Muscle of leg (tissue), 11 donors: ENCODE measurements around the gene CCSER1. TPM values are rescaled to one million over a fixed set of nuclear protein-coding genes. Genes with fewer than 3 reads are reported as not detected.
"Not testable (repeated sequence)": the region's sequence is repeated elsewhere in the genome, so short reads cannot be mapped to it uniquely, and the experiment has no call there.

ENCODE experiments used
- DNase-seq: peaks from one replicate; pipeline ENCODE4 v3.0.0; 2013
- H3K27ac ChIP-seq: one replicate; pipeline ENCODE4 v1.5.1; 2013; ENCODE audit warnings: mild to moderate bottlenecking, low read length, control low read depth
- H3K27me3 ChIP-seq: one replicate; pipeline ENCODE4 v1.6.1; 2013; ENCODE audit warnings: low read length; ENCODE audit not compliant: control insufficient read depth, insufficient read depth
- H3K36me3 ChIP-seq: one replicate; pipeline ENCODE4 v1.6.1; 2013; ENCODE audit warnings: low read length; ENCODE audit not compliant: control insufficient read depth, insufficient read depth
- H3K4me1 ChIP-seq: one replicate; pipeline ENCODE4 v1.6.1; 2013; ENCODE audit warnings: low read length; ENCODE audit not compliant: control insufficient read depth, insufficient read depth
- H3K4me3 ChIP-seq: one replicate; pipeline ENCODE4 v1.5.1; 2013; ENCODE audit warnings: low read length, control low read depth
- H3K9me3 ChIP-seq: replicated peaks from 2 replicates; pipeline ENCODE4 v1.6.1; 2013; ENCODE audit warnings: low read depth, low read length; ENCODE audit not compliant: control insufficient read depth
- WGBS: methylation state at CpG from one replicate; pipeline ENCODE4 v1.1.5; 2013; ENCODE audit warnings: missing lambda C conversion rate; ENCODE audit not compliant: insufficient coverage; 5-methylcytosine and 5-hydroxymethylcytosine counted together
- polyA plus RNA-seq, 8 donors: library from polyadenylated mRNA; unstranded; fragments of 120-200 nt; gene quantifications; one replicate each; pipeline versions ENCODE4 v1.2.1 to v1.2.3, GENCODE V29; 2013; ENCODE audit warnings: inconsistent platforms in 1 of 8, low replicate concordance in 1 of 8; ENCODE audit not compliant: insufficient read length in 8 of 8, insufficient read depth in 1 of 8
- total RNA-seq: library from RNA; stranded (reverse); fragments of 120-200 nt; gene quantifications from one replicate; pipeline ENCODE4 v1.2.4, GENCODE V29; 2013

The CCSER1 gene
- total and polyA plus RNA-seq, 9 donors: 0.26 to 1.2 (median 0.41) TPM

DNA sequence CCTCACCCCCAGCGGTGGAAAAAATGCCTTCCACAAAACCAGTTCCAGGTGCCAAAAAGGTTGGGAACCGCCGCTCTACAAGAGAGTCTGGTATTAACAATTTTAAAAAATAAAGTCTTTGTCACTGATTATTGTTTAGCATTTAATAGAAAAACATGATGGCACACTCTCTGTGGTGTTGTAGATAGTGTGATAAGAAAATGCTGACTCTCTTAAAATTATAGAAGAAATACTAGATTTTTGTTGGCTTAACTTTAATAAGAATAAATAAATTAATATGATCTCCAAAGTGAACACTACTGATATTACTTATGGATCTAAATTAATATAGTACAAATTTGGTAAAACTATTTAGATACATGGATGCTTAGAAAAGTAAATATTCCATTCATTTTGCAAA lies 943.5 kb downstream of the CCSER1 start:
- Histone ChIP-seq H3K27me3 (no peaks in the 10 kb centered on the region), H3K27ac (no peak overlapping the region), H3K9me3 (no peaks in the 10 kb centered on the region), H3K36me3 (no peaks in the 10 kb centered on the region), H3K4me3 (no peak overlapping the region), H3K4me1 (no peaks in the 10 kb centered on the region)
- no peak for DNase-seq
- no CpG with 5 or more reads among the region's 3 CpGs for WGBS

DNA sequence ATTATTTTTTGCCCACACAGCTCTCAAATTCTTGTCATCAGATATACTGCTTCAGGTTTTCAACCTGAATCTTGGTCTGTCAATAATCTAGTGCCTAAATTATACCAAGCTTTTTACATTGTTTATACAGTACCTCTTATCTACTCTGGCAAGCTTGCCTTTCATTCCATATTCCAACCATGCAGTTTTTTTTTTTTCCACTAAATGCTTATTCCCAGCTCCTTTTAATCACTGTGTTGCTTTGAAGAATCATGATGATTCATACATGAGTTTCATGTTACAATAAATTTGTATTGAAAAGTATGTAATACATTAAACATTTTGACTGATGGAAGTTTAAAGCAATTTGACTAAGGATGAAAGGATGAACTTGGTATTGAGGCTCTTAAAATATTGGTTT lies 949.0 kb downstream of the CCSER1 start:
- Histone ChIP-seq H3K36me3 (no peaks in the 10 kb centered on the region), H3K4me3 (no peak overlapping the region), H3K9me3 (no peaks in the 10 kb centered on the region), H3K27me3 (no peaks in the 10 kb centered on the region), H3K27ac (no peak overlapping the region), H3K4me1 (no peaks in the 10 kb centered on the region)
- DNase-seq: no peak

GRCh38 chr4:91085961-91086360 lies 958.8 kb downstream of the CCSER1 start:
- H3K9me3 ChIP-seq: no peaks in the 10 kb centered on the region
- no peaks in the 10 kb centered on the region for H3K36me3 ChIP-seq
- no peak for DNase-seq
- no peak overlapping the region for H3K27ac ChIP-seq
- H3K4me3 ChIP-seq: no peak overlapping the region
- 83% methylated on average over 2 of the region's 2 CpGs for WGBS
- no peaks in the 10 kb centered on the region for H3K4me1 ChIP-seq
- no peaks in the 10 kb centered on the region for H3K27me3 ChIP-seq

DNA sequence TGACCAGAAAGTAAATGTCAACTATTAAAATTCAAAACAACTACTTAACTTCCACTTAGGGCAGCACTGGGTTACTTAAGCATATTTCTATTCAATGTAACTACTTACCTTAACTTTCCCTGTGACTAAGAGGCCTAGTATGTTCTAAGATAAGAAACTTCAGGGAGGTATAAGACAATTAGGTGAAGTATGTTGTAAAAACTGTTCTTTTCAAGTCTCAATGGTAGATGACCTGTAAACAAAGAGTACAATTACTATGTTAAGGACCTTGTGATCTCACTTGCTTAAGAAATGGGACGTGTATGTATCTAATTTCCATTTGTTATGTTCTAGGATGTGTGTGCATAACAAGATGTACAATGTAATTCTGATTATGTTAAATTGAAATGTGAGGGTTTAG lies 960.5 kb downstream of the CCSER1 start:
- Histone ChIP-seq H3K4me3 (no peak overlapping the region), H3K27ac (no peak overlapping the region), H3K27me3 (no peaks in the 10 kb centered on the region), H3K36me3 (no peaks in the 10 kb centered on the region), H3K4me1 (no peaks in the 10 kb centered on the region), H3K9me3 (no peaks in the 10 kb centered on the region)
- no CpG with 5 or more reads among the region's 1 CpG for WGBS
- DNase-seq: no peak

DNA sequence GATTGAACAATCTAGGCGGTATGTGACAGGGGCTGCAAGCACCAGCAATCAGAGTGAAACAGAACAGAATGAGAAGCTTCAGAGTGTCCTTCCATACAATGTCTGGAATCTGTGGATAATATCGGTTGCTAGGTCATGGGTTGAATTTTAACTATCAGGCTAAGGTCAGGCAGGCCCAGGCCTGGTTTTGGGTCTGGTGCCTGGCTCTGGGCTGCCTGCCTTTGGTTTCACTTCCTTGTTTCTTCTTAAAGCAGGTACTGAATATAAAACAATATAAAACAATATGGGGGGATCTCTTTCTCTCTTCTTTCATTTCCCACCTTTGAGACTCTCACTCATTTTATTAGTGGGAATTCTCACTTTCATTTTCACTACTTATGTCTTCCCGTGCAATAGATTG lies 962.0 kb downstream of the CCSER1 start:
- DNase-seq: no peak
- no peaks in the 10 kb centered on the region for H3K27me3 ChIP-seq
- WGBS: 80% methylated on average over 1 of the region's 3 CpGs
- H3K4me1 ChIP-seq: no peaks in the 10 kb centered on the region
- no peak overlapping the region for H3K27ac ChIP-seq
- no peaks in the 10 kb centered on the region for H3K36me3 ChIP-seq
- H3K4me3 ChIP-seq: no peak overlapping the region
- no peaks in the 10 kb centered on the region for H3K9me3 ChIP-seq

GRCh38 chr4:91092398-91092980 lies 965.3 kb downstream of the CCSER1 start:
- Histone ChIP-seq H3K4me1 (no peaks in the 10 kb centered on the region), H3K27me3 (no peaks in the 10 kb centered on the region), H3K9me3 (no peaks in the 10 kb centered on the region), H3K4me3 (no peak overlapping the region), H3K36me3 (no peaks in the 10 kb centered on the region), H3K27ac (no peak overlapping the region)
- DNase-seq: no peak
- WGBS: 60% methylated on average over 1 of the region's 2 CpGs

DNA sequence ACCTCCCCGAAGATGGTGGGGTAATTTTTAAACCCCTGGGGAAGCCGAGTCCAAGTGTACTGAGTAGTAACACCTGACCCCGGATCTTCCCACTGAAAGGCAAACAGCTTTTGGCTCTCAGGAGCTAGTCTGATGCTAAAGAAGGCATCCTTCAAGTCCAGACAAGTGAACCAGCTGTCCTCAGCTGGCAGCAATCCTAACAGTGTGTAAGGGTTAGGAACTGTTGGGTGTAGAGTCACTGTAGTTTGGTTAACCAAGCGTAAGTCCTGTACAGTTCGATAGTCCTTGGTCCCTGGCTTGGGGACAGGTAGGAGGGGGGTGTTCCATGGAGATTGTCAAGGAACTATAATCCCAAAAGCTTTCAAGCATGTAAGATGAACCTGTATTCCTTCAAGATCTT lies 967.0 kb downstream of the CCSER1 start:
- WGBS: 98% methylated on average over 5 of the region's 5 CpGs
- H3K4me1 ChIP-seq, H3K27ac ChIP-seq, DNase-seq, H3K9me3 ChIP-seq, H3K4me3 ChIP-seq, H3K27me3 ChIP-seq, H3K36me3 ChIP-seq: not testable (repeated sequence)

DNA sequence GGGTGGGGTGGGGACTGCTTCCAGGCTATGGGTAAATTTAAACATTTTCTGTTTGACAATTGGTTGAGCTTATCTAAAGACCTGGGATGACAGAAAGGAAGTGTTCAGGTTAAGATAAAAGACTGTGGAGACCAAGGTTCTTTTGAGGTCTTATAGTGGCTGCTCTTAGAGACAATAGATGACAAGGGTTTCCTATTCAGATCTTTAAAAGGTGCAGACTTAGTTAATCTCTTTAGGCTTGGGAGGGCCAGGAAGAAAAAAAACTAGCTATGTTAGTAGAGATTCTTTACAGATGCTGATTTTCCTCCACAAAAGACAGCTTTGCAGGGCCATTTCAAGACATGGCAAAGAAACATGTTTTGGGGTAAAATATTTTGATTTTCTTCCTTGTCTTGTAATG lies 972.5 kb downstream of the CCSER1 start:
- no peak overlapping the region for H3K27ac ChIP-seq
- no peak for DNase-seq
- no peaks in the 10 kb centered on the region for H3K36me3 ChIP-seq
- H3K27me3 ChIP-seq: no peaks in the 10 kb centered on the region
- no peak overlapping the region for H3K4me3 ChIP-seq
- H3K4me1 ChIP-seq: no peaks in the 10 kb centered on the region
- H3K9me3 ChIP-seq: peaks cover 4% of the 10 kb centered on the region

- no peaks in the 10 kb centered on the region for H3K36me3 ChIP-seq
- DNase-seq: no peak
- H3K27me3 ChIP-seq: no peaks in the 10 kb centered on the region
- no peak overlapping the region for H3K27ac ChIP-seq
- WGBS: no CpG with 5 or more reads among the region's 3 CpGs
- H3K4me3 ChIP-seq: no peak overlapping the region
- H3K4me1 ChIP-seq: no peaks in the 10 kb centered on the region
- peaks cover 5% of the 10 kb centered on the region for H3K9me3 ChIP-seq
Observed at GRCh38 chr4:91108751-91109150, 981.6 kb downstream of the CCSER1 start.

GRCh38 chr4:91111556-91111955 lies 984.4 kb downstream of the CCSER1 start:
- Histone ChIP-seq H3K36me3 (no peaks in the 10 kb centered on the region), H3K4me1 (no peaks in the 10 kb centered on the region), H3K27me3 (no peaks in the 10 kb centered on the region), H3K4me3 (no peak overlapping the region), H3K9me3 (no peaks in the 10 kb centered on the region), H3K27ac (no peak overlapping the region)
- WGBS: no CpG with 5 or more reads among the region's 1 CpG
- DNase-seq: no peak

- H3K27ac ChIP-seq: no peak overlapping the region
- no peaks in the 10 kb centered on the region for H3K9me3 ChIP-seq
- no peaks in the 10 kb centered on the region for H3K4me1 ChIP-seq
- H3K4me3 ChIP-seq: no peak overlapping the region
- no peaks in the 10 kb centered on the region for H3K36me3 ChIP-seq
- peak; percentile 32 for DNase-seq
- no CpG with 5 or more reads among the region's 4 CpGs for WGBS
- H3K27me3 ChIP-seq: no peaks in the 10 kb centered on the region
Observed at GRCh38 chr4:91113130-91113706, 986.0 kb downstream of the CCSER1 start.
